ENCODE measurements around the gene NDUFAF4.

- TF ChIP-seq CTCF (IDR thresholded peaks at IDR 0.05; ENCODE audit: extremely low read depth in 1 of 2, insufficient read depth in 1 of 2, low read depth in 1 of 2, low read length in 2 of 2), result no peak
- TF ChIP-seq EZH2 (IDR thresholded peaks at IDR 0.05; ENCODE audit: borderline replicate concordance, low read depth, low read length, severe bottlenecking), result no peak
- no peak for TF ChIP-seq POLR2AphosphoS5 (IDR thresholded peaks at IDR 0.05; ENCODE audit: insufficient read depth, low read depth, low read length)
- no peak for TF ChIP-seq MAX (IDR thresholded peaks at IDR 0.05; ENCODE audit: insufficient read depth, insufficient read length)
- TF ChIP-seq FOS (IDR thresholded peaks at IDR 0.05; ENCODE audit: borderline replicate concordance, insufficient read depth, low read length), result no peak
- no peak for TF ChIP-seq POLR2A (IDR thresholded peaks at IDR 0.05; ENCODE audit: low read depth, low read length)
These were observed 1.8 kb upstream of the NDUFAF4 start for GRCh38 chr6:96899451-96899998.

Data from endothelial cell of umbilical vein (primary cell).